LNCaP clone FGC (cell line): Measurements from ENCODE around the gene ZBP1.

ENCODE experiments used
- DNase-seq: peaks from one replicate; pipeline ENCODE4 v3.0.0-alpha.2; 2011; ENCODE audit warnings: low read depth
- H3K4me3 ChIP-seq: 2 replicates; pipeline ENCODE4 v1.5.1; 2011; ENCODE audit warnings: mild to moderate bottlenecking, low read depth, low read length, control low read depth
- TF ChIP-seq, protein P1 (sequence below): IDR thresholded peaks from 2 replicates; pipeline ENCODE4 v1.5.1; 2012; ENCODE audit warnings: mild to moderate bottlenecking; ENCODE audit not compliant: control insufficient read depth, insufficient read depth; ENCODE audit errors: extremely low read depth

The ZBP1 gene, protein sequence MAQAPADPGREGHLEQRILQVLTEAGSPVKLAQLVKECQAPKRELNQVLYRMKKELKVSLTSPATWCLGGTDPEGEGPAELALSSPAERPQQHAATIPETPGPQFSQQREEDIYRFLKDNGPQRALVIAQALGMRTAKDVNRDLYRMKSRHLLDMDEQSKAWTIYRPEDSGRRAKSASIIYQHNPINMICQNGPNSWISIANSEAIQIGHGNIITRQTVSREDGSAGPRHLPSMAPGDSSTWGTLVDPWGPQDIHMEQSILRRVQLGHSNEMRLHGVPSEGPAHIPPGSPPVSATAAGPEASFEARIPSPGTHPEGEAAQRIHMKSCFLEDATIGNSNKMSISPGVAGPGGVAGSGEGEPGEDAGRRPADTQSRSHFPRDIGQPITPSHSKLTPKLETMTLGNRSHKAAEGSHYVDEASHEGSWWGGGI

GRCh38 chr20:57620274-57620990, at the start of gene ZBP1:
TSS of gene ZBP1 (minus strand) at chr20:57620426. CDS start at chr20:57620295, 131 bp downstream.
- no peak within 1 kb of the TSS for H3K4me3 ChIP-seq
- TF ChIP-seq, protein P1, sequence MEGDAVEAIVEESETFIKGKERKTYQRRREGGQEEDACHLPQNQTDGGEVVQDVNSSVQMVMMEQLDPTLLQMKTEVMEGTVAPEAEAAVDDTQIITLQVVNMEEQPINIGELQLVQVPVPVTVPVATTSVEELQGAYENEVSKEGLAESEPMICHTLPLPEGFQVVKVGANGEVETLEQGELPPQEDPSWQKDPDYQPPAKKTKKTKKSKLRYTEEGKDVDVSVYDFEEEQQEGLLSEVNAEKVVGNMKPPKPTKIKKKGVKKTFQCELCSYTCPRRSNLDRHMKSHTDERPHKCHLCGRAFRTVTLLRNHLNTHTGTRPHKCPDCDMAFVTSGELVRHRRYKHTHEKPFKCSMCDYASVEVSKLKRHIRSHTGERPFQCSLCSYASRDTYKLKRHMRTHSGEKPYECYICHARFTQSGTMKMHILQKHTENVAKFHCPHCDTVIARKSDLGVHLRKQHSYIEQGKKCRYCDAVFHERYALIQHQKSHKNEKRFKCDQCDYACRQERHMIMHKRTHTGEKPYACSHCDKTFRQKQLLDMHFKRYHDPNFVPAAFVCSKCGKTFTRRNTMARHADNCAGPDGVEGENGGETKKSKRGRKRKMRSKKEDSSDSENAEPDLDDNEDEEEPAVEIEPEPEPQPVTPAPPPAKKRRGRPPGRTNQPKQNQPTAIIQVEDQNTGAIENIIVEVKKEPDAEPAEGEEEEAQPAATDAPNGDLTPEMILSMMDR, result no peak
- DNase-seq, result no peak

DNA sequence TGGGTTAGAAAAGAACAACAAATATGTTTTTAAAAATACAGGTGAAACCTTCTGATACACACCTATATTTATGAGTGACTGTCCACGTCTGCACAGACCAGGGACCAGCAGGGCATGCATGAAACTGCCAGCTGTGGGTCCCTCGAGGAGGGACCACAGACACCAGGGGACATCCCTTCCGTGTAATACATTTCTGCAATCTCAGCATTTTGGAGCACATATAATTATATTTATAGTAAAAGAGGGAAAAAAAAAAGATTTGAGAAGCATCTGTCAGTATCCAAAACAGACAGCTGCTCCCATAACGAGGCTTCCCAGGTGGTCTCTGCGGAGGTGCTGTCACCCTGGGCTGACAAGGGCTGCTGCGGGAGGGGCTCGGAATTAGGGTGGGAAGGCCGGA, 49.4 kb upstream of the ZBP1 start:
- TF ChIP-seq, protein P1, result no peak
- DNase-seq, result no peak
- no peak overlapping the region for H3K4me3 ChIP-seq

DNA sequence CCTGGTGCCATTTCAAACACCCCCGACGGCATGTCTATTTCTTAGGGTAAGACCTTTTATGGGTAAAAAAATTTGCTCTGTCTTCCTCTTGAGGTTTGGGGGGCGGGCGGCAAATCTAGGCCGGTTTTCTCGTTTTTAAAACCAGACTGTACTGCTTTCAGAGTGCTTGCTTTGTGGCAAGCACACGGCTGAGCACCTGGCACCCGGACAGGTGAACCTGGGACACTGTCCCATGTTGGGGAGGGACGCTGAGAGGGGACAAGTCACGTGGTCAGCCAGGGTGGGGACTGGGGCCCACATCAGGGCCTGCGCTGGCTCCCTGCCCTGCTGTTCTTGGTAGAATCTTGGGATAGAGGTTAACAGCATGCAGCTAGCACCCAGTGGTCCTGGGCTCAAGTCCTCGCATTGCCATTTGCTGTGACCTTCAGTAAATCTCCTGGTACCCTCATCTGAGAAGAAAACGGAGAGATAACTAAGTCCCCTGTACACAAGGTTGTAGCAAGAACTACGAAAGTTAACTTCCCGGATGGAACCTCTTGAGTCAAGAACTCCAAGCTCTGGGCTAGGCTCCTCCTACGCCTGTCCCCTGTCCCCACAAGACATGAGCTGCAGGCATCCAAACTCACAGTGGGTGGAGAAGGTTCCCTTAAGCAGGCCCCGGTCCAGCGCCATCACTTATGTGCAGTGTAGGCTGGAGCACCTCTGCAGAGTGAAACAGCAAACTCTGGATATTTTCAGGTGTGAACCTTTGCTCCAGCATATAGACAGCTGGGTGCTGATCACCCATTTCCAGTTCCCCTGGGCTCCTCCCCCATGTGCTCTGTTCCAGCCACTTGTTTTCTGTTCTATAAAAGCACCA, 47.9 kb upstream of the ZBP1 start:
- TF ChIP-seq, protein P1, result no peak
- no peak overlapping the region for H3K4me3 ChIP-seq
- no peak for DNase-seq

- no peak for DNase-seq
- no peak overlapping the region for H3K4me3 ChIP-seq
- TF ChIP-seq, protein P1, result no peak
Measured at GRCh38 chr20:57667388-57667787, 47.2 kb upstream of the ZBP1 start.

- H3K4me3 ChIP-seq, result no peak overlapping the region
- TF ChIP-seq, protein P1, result no peak
- DNase-seq, result no peak
Measured at GRCh38 chr20:57666834-57667157, 46.6 kb upstream of the ZBP1 start.

- no peak overlapping the region for H3K4me3 ChIP-seq
- TF ChIP-seq, protein P1, result no peak
- no peak for DNase-seq
Measured at GRCh38 chr20:57666106-57666833, 46.0 kb upstream of the ZBP1 start.
